Measurements from ENCODE around the gene PML.

DNA sequence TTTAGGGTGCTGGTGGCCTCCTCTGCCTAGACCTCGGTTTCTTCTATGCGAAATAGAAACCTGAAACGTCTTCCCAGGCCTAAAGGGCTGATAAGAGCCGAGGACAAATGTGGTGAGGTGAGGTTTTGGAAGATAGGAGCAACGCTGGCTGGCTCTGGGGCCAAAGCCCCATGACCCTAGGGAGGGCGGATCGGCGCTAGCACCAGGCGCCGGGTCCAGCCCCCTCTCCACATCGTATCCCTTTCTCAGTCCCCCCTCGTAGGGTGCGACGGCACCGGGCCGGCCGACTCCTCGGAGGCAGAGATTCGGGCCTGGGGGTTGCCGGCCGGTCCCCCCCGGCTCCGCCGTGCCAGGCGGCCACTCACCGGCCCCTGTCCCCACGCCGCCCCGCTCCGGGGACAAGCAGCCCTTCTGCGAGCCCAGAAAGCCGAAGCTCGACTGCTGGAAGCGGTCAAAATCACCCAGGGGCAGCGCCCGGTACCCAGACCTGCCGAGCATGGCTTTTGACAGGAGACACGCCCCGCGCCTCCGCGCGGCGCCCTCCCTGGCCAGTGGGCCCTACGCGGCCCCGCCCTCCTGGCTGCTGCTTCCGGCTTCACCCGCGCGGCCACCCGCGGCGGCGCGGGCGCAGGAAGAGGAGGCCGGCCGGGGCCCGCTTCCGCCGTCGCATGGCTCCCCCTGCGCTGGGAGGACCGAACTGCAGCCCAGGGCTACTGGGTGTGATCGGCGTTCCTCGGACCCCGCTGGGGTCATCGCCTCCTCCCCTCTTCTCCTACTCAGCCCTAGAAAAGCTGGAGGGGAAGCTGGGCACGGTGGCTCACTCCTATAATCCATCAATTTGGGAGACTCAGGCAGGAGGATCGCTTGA, 2.6 kb upstream of the PML start, which contains the start of gene STOML1:
- TF ChIP-seq, protein P1, sequence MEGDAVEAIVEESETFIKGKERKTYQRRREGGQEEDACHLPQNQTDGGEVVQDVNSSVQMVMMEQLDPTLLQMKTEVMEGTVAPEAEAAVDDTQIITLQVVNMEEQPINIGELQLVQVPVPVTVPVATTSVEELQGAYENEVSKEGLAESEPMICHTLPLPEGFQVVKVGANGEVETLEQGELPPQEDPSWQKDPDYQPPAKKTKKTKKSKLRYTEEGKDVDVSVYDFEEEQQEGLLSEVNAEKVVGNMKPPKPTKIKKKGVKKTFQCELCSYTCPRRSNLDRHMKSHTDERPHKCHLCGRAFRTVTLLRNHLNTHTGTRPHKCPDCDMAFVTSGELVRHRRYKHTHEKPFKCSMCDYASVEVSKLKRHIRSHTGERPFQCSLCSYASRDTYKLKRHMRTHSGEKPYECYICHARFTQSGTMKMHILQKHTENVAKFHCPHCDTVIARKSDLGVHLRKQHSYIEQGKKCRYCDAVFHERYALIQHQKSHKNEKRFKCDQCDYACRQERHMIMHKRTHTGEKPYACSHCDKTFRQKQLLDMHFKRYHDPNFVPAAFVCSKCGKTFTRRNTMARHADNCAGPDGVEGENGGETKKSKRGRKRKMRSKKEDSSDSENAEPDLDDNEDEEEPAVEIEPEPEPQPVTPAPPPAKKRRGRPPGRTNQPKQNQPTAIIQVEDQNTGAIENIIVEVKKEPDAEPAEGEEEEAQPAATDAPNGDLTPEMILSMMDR (IDR thresholded peaks at IDR 0.05) = peak; percentile 93 to 99 (median 97)
- TF ChIP-seq POLR2A (IDR thresholded peaks at IDR 0.05) = peak; percentile 37 to 63

All from tibial nerve (tissue), 3 donors.